ENCODE measurements around the gene RASEF.

RASEF gene

GRCh38 chr9:83012922-83013838, 49.8 kb downstream of the RASEF start:
- DNase-seq, result no peak

- DNase-seq, result no peak
These were observed 50.6 kb downstream of the RASEF start for GRCh38 chr9:83012168-83012921.

GRCh38 chr9:83011611-83012010, 51.3 kb downstream of the RASEF start:
- no peak for DNase-seq

- no peak for DNase-seq
These were observed 55.2 kb downstream of the RASEF start for GRCh38 chr9:83007521-83008300.

- no peak for DNase-seq
These were observed 56.6 kb downstream of the RASEF start for GRCh38 chr9:83006378-83006777.

- DNase-seq, result no peak
These were observed 57.0 kb downstream of the RASEF start for GRCh38 chr9:83005963-83006362.

- no peak for DNase-seq
These were observed 57.6 kb downstream of the RASEF start for GRCh38 chr9:83005361-83005760.

GRCh38 chr9:83002329-83002728, 60.6 kb downstream of the RASEF start:
- no peak for DNase-seq

- no peak for DNase-seq
These were observed 62.2 kb downstream of the RASEF start for GRCh38 chr9:83000765-83001164.

GRCh38 chr9:82998409-82998808, 64.5 kb downstream of the RASEF start:
- DNase-seq, result no peak

GRCh38 chr9:82997476-82998140, 65.3 kb downstream of the RASEF start:
- no peak for DNase-seq

GRCh38 chr9:82996941-82997340, 66.0 kb downstream of the RASEF start:
- no peak for DNase-seq

GRCh38 chr9:82993856-82994605, 68.9 kb downstream of the RASEF start:
- no peak for DNase-seq

GRCh38 chr9:82991671-82992070, 71.3 kb downstream of the RASEF start:
- no peak for DNase-seq

GRCh38 chr9:82989929-82990328, 73.0 kb downstream of the RASEF start:
- no peak for DNase-seq

GRCh38 chr9:82988488-82988887, 74.5 kb downstream of the RASEF start:
- DNase-seq, result no peak

- no peak for DNase-seq
These were observed 75.4 kb downstream of the RASEF start for GRCh38 chr9:82987370-82988189.

GRCh38 chr9:82981552-82981951, 81.4 kb downstream of the RASEF start:
- DNase-seq, result no peak

- DNase-seq, result no peak
These were observed 87.8 kb downstream of the RASEF start for GRCh38 chr9:82975176-82975575.

- DNase-seq, result no peak
These were observed 90.5 kb downstream of the RASEF start for GRCh38 chr9:82972446-82972845.

- DNase-seq, result no peak
These were observed 92.6 kb downstream of the RASEF start for GRCh38 chr9:82970359-82970758.
